HG03159 (cell line): ENCODE measurements around the gene B3GALT4.

ENCODE experiments used
- ATAC-seq: cut with Tn5 transposase; IDR thresholded peaks from one replicate; pipeline ENCODE4 v1.9.1; 2021; ENCODE audit warnings: mild to moderate bottlenecking, moderate library complexity; ENCODE audit not compliant: unreplicated experiment

B3GALT4 gene

GRCh38 chr6:33313709-33314514 lies 37.0 kb downstream of the B3GALT4 start, which contains the start of gene TAPBP:
Gene TAPBP, minus strand, starts transcription at chr6:33314078. Its CDS starts 37 bp downstream, at chr6:33314041.
- ATAC-seq, result peak; percentile 38

GRCh38 chr6:33314515-33314942 lies 37.6 kb downstream of the B3GALT4 start:
- no peak for ATAC-seq

- no peak for ATAC-seq
Measured at GRCh38 chr6:33314943-33315792, 38.2 kb downstream of the B3GALT4 start.

- ATAC-seq, result no peak
Measured at GRCh38 chr6:33315793-33316602, 39.1 kb downstream of the B3GALT4 start.

GRCh38 chr6:33316603-33317418 lies 39.9 kb downstream of the B3GALT4 start:
- no peak for ATAC-seq

- no peak for ATAC-seq
Measured at GRCh38 chr6:33317419-33317668, 40.4 kb downstream of the B3GALT4 start.

DNA sequence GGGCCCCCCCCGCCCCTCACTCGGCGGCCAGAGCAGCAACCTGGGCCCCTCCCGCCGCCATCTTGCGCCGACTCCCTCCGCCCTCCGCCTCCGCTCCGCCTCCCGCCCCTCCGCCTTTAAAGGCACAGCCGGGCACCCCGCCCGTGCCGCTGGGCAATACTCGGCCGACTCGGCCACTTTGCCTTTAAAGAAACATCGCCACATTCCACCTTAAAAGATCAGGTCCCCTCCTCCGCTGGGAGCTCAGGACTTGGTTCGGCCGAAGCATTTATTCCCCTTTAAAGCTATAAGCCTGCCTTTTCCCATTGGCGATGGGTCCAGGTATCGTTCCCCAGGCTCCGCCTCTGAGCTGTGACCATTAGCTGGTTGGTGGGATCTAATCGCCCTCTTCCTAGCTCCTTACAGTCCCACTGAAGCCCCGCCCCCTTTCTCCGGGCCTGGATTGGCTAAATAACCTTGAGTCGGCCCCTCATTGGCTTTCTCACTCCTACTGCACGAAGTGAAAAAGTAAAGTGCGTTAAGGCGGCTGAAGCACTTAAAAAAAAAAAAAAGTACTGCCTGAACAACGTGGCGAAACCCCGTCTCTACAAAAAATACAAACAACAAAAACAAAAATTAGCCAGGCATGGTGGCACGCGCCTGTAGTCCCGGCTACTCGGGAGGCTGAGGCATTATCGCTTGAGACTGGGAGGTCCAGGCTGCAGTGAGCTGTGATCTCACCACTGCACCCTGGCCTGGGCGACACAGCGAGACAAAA lies 40.9 kb downstream of the B3GALT4 start, which contains the start of gene ZBTB22:
Gene ZBTB22, minus strand, starts transcription at position 76 of the 757 bp plus-strand sequence. CDS start 828 bp downstream, outside the sequence.
- peak; percentile 51 for ATAC-seq

GRCh38 chr6:33318426-33319073 lies 41.6 kb downstream of the B3GALT4 start:
- ATAC-seq, result no peak

- ATAC-seq, result no peak
Measured at GRCh38 chr6:33319939-33320314, 43.0 kb downstream of the B3GALT4 start.

DNA sequence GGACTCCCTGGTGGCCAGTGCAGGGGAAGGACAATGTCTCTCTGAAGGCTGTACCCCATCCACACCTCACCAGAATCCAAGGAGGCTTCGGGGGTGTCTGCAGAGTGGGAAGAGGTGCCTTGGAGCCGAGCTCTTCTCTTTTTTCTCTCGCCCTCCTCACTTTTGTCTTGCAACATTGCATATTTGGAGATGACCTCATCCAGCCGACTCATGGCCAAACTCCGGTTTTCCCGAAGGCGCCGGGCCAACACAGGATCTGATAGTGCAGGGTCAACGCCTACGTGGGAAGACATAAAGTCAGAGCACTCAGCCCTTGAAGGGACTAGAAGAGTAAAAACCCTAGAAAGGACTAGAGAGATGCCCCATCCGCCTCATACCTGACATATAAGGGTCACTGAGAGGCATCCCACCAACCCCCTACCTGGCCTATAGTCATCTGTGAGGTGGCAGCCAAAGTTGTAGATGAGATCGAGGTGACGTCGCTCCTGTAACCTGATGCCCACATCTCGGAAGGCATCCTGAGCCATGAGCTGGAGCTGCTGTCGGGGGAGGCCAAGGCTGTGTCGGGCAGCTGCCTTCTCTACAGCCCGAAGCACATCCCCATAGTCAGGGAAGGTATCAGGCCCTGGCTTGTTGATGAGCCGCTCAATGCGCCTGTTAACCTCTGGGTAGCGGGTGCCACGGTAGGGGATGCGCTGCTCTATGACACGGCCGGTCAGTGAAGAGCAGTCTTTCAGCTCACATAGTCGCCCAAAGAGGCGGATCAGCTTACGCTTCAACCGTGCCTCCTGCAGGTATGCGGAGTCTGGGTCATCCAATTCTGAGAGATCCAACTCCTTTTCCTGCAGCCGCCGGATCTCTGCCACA lies 43.6 kb downstream of the B3GALT4 start:
- no peak for ATAC-seq

DNA sequence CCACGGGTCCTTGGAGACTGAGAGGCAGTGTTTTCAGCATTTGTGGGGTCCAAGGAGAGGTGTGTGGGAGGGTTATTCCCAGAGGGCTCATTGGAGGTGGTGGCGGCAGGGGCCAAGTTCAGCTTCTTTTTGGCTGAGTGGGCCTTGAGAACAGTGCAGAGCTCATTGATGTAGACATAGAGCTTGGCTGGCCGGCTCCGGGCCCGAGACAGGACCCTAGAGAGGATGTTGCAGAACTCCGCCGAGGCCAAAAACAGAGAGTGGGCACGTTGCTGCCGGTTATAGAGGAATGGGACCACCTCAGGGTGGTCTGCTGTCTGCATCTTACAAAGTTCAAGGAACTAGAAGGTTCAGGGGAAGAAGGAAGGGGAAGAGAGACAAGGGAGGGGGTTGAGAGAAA lies 44.3 kb downstream of the B3GALT4 start:
- ATAC-seq, result no peak

GRCh38 chr6:33323623-33323948 lies 46.7 kb downstream of the B3GALT4 start:
- peak; percentile 8 for ATAC-seq

DNA sequence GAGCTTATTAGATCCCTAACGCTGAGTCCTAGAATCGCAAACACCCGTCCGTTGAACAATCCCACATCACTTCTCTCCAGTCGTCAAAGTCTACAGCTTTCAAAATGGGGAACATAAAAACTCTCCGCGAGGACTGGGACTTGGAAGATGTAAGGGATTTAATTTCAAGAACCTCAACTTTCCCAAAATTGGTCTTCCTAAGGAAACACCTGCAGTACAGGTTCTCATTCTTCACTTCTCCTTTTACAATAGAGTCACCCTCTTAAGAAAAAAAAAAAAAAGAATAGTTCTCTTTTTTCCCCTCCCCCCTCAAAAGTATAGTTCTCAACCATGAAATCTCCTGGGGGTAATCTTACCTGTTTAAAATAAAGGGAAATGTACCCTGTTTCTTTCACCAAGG lies 47.2 kb downstream of the B3GALT4 start:
- no peak for ATAC-seq
